ENCODE measurements around the gene PHF13.
"Not testable (repeated sequence)": the region's sequence is repeated elsewhere in the genome, so short reads cannot be mapped to it uniquely, and the experiment has no call there.

PHF13 gene

GRCh38 chr1:6631058-6631457 is 17.5 kb downstream of the PHF13 start:
- H3K4me3 ChIP-seq (ENCODE audit: low read depth, low read length), result no peak overlapping the region
- TF ChIP-seq, protein P1, sequence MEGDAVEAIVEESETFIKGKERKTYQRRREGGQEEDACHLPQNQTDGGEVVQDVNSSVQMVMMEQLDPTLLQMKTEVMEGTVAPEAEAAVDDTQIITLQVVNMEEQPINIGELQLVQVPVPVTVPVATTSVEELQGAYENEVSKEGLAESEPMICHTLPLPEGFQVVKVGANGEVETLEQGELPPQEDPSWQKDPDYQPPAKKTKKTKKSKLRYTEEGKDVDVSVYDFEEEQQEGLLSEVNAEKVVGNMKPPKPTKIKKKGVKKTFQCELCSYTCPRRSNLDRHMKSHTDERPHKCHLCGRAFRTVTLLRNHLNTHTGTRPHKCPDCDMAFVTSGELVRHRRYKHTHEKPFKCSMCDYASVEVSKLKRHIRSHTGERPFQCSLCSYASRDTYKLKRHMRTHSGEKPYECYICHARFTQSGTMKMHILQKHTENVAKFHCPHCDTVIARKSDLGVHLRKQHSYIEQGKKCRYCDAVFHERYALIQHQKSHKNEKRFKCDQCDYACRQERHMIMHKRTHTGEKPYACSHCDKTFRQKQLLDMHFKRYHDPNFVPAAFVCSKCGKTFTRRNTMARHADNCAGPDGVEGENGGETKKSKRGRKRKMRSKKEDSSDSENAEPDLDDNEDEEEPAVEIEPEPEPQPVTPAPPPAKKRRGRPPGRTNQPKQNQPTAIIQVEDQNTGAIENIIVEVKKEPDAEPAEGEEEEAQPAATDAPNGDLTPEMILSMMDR (IDR thresholded peaks at IDR 0.05; ENCODE audit: low read depth, low read length), result no peak
- no peak for TF ChIP-seq MAX (IDR thresholded peaks at IDR 0.05; ENCODE audit: low read depth, low read length)
- no peak for TF ChIP-seq MYC (IDR thresholded peaks at IDR 0.05; ENCODE audit: low read depth, low read length)
- no peak for TF ChIP-seq POLR2A (IDR thresholded peaks at IDR 0.05; ENCODE audit: extremely low read depth, insufficient read length)
- no peak for DNase-seq (ENCODE audit: low read depth)

- TF ChIP-seq MAX (IDR thresholded peaks at IDR 0.05; ENCODE audit: low read depth, low read length) (no peak), POLR2A (IDR thresholded peaks at IDR 0.05; ENCODE audit: extremely low read depth, insufficient read length) (no peak), MYC (IDR thresholded peaks at IDR 0.05; ENCODE audit: low read depth, low read length) (no peak)
- TF ChIP-seq, protein P1 (IDR thresholded peaks at IDR 0.05; ENCODE audit: low read depth, low read length), result no peak
- no peak for DNase-seq (ENCODE audit: low read depth)
- H3K4me3 ChIP-seq (ENCODE audit: low read depth, low read length), result no peak overlapping the region
Measured at GRCh38 chr1:6632588-6633514, 19.3 kb downstream of the PHF13 start.

- peak; percentile 52 for DNase-seq (ENCODE audit: low read depth)
- TF ChIP-seq, protein P1 (IDR thresholded peaks at IDR 0.05; ENCODE audit: low read depth, low read length), result peak; percentile 47
- TF ChIP-seq POLR2A (IDR thresholded peaks at IDR 0.05; ENCODE audit: extremely low read depth, insufficient read length) (no peak), MAX (IDR thresholded peaks at IDR 0.05; ENCODE audit: low read depth, low read length) (no peak), MYC (IDR thresholded peaks at IDR 0.05; ENCODE audit: low read depth, low read length) (no peak)
Measured at GRCh38 chr1:6634371-6635052, 21.0 kb downstream of the PHF13 start.

GRCh38 chr1:6635161-6635909 is 21.8 kb downstream of the PHF13 start:
- TF ChIP-seq, protein P1 (IDR thresholded peaks at IDR 0.05; ENCODE audit: low read depth, low read length), result no peak
- no peak for TF ChIP-seq POLR2A (IDR thresholded peaks at IDR 0.05; ENCODE audit: extremely low read depth, insufficient read length)
- H3K4me3 ChIP-seq (ENCODE audit: low read depth, low read length), result no peak overlapping the region
- DNase-seq (ENCODE audit: low read depth), result no peak

More at GRCh38 chr1:6634371-6635052, 21.0 kb downstream of the PHF13 start:
- H3K4me3 ChIP-seq (ENCODE audit: low read depth, low read length), result no peak overlapping the region

GRCh38 chr1:6635910-6636760 is 22.6 kb downstream of the PHF13 start:
- peak; percentile 30 for DNase-seq (ENCODE audit: low read depth)
- H3K4me3 ChIP-seq (ENCODE audit: low read depth, low read length), result no peak overlapping the region
- no peak for TF ChIP-seq MAX (IDR thresholded peaks at IDR 0.05; ENCODE audit: low read depth, low read length)
- TF ChIP-seq POLR2A (IDR thresholded peaks at IDR 0.05; ENCODE audit: extremely low read depth, insufficient read length), result no peak
- TF ChIP-seq, protein P1 (IDR thresholded peaks at IDR 0.05; ENCODE audit: low read depth, low read length), result no peak
- no peak for TF ChIP-seq MYC (IDR thresholded peaks at IDR 0.05; ENCODE audit: low read depth, low read length)

DNA sequence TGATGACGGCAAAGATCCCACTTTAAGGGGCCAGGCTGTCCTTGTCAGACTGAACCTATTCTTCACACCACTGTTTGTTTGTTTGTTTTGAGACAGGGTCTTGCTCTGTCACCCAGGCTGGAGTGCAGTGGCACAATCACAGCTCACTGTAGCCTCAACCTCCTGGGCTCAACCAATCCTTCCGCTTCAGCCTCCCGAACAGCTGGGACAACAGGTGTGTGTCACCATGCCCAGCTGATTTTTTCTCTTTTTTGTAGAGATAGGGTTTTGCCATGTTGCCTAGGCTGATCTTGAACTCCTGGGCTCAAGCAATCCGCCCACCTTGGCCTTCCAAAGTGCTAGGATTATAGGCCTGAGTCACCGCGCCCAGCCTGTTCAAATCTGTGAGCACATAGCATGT is 23.2 kb downstream of the PHF13 start:
- not testable (repeated sequence) for H3K4me3 ChIP-seq (ENCODE audit: low read depth, low read length); DNase-seq (ENCODE audit: low read depth)
